Putamen (tissue), 1 donor: ENCODE measurements around the gene RPL22L1.
"Not testable (repeated sequence)": the region's sequence is repeated elsewhere in the genome, so short reads cannot be mapped to it uniquely, and the experiment has no call there.

Experiments used
- DNase-seq: peaks from one replicate; pipeline ENCODE4 v3.0.0-alpha.2; 2016; ENCODE audit warnings: low spot score

RPL22L1 gene

GRCh38 chr3:170869645-170870593, at the start of gene RPL22L1:
Gene RPL22L1, minus strand, starts transcription at chr3:170870195. Its CDS starts 28 bp downstream, at chr3:170870167.
- peak; percentile 95 for DNase-seq

GRCh38 chr3:170918715-170919114, 48.7 kb upstream of the RPL22L1 start:
- no peak for DNase-seq

GRCh38 chr3:170914690-170915089, 44.7 kb upstream of the RPL22L1 start:
- DNase-seq, result no peak

GRCh38 chr3:170914212-170914611, 44.2 kb upstream of the RPL22L1 start:
- no peak for DNase-seq

- DNase-seq, result no peak
Measured at GRCh38 chr3:170911051-170911450, 41.1 kb upstream of the RPL22L1 start.

GRCh38 chr3:170910542-170910941, 40.5 kb upstream of the RPL22L1 start:
- no peak for DNase-seq

GRCh38 chr3:170909129-170909903, 39.3 kb upstream of the RPL22L1 start:
- DNase-seq, result no peak

GRCh38 chr3:170908235-170909116, 38.5 kb upstream of the RPL22L1 start, which contains the start of gene EIF5A2:
Gene EIF5A2, minus strand, starts transcription at chr3:170908637. Its CDS starts 831 bp downstream, at chr3:170907806.
- peak; percentile 92 for DNase-seq

GRCh38 chr3:170907637-170908234, 37.7 kb upstream of the RPL22L1 start:
- no peak for DNase-seq

- DNase-seq, result no peak
Measured at GRCh38 chr3:170905862-170906261, 35.9 kb upstream of the RPL22L1 start.

GRCh38 chr3:170903123-170903522, 33.1 kb upstream of the RPL22L1 start:
- DNase-seq, result no peak

GRCh38 chr3:170899455-170899854, 29.5 kb upstream of the RPL22L1 start:
- DNase-seq, result no peak

GRCh38 chr3:170897978-170898377, 28.0 kb upstream of the RPL22L1 start:
- no peak for DNase-seq

GRCh38 chr3:170897199-170897598, 27.2 kb upstream of the RPL22L1 start:
- not testable (repeated sequence) for DNase-seq

- no peak for DNase-seq
Measured at GRCh38 chr3:170896781-170897180, 26.8 kb upstream of the RPL22L1 start.

- DNase-seq, result not testable (repeated sequence)
Measured at GRCh38 chr3:170896333-170896732, 26.3 kb upstream of the RPL22L1 start.

- DNase-seq, result no peak
Measured at GRCh38 chr3:170893895-170894294, 23.9 kb upstream of the RPL22L1 start.

- DNase-seq, result no peak
Measured at GRCh38 chr3:170889630-170890029, 19.6 kb upstream of the RPL22L1 start.

GRCh38 chr3:170889132-170889531, 19.1 kb upstream of the RPL22L1 start:
- no peak for DNase-seq

- not testable (repeated sequence) for DNase-seq
Measured at GRCh38 chr3:170884109-170884930, 14.3 kb upstream of the RPL22L1 start.
